GM20431 (cell line): ENCODE measurements around the gene ARHGAP10.
"Not testable (repeated sequence)": the region's sequence is repeated elsewhere in the genome, so short reads cannot be mapped to it uniquely, and the experiment has no call there.

Source experiments
- in situ Hi-C: fragments of 300-500 bp; cut with MseI, MboI; formaldehyde crosslinking; loops from one replicate; pipeline ENCODE4 v1.15.0; 2020; ENCODE audit warnings: low sequenced_read_pairs; ENCODE audit not compliant: unreplicated experiment

ARHGAP10 gene

DNA sequence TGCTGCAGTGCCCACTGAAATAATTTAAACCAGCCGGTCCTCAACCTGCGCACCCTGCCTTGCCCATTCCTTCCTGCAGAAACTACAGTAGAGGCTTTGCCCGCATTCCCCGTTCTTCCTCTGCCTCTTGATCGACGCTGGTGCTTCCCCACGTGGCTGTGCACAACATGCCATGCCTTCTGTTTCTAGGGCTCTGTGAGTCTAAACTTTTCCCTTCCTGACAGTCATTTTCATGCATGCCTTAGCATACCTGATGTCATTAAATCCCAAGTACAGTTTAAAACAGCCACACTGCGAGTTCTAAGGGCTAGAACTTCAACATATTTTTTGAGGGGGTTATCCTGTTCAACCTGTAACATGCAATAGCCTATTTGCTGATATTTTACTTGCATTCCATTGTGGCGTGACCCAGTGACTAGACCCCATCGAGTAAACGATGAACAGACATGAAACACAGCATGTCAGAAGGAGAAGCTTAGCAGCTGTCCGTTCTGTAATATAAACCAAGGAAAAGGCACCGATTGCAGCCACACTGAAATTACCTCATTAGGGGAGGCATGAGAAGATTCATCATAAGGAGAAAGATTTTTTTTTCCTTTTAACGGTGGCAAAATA is 232.5 kb downstream of the ARHGAP10 start:
- in situ Hi-C loops, result no loop called here

DNA sequence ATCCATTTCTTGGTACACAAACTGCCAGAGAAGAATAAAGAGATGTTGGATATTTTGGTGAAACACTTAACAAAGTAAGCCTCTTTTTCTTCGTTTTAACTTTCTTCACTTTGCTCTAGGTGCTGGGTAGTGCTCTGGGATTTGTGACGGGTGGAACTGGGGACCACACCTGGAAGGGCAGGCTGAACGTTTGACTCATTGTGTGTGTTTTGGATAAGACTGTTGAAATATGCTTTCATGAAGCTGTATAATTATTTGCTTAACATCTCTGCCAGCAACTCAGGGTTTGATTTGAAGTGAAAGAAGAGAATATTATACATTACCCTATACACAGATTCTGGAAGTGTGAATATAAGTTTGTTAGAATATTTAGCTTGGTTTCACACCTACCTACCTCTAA is 233.2 kb downstream of the ARHGAP10 start:
- in situ Hi-C loops, result no loop called here

DNA sequence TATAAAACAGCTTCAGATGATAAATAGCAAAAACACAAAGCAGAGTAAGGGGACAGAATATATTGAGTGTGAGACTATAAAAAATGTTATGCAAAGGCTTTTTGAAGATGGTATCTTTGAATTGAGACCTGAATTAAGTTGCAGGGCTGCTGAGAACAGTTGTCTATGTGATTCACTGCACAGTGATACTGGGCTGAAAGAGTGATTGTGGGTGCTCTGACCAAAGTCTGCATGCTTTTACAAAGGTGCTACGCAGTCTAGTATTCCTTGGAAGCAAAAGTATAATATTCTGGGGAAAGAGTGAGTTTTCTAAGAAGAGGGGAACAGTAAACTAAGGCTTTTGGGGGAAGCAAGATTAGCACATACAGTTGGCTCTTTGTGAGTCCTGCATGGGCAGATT is 234.0 kb downstream of the ARHGAP10 start:
- in situ Hi-C loops, result no loop called here

DNA sequence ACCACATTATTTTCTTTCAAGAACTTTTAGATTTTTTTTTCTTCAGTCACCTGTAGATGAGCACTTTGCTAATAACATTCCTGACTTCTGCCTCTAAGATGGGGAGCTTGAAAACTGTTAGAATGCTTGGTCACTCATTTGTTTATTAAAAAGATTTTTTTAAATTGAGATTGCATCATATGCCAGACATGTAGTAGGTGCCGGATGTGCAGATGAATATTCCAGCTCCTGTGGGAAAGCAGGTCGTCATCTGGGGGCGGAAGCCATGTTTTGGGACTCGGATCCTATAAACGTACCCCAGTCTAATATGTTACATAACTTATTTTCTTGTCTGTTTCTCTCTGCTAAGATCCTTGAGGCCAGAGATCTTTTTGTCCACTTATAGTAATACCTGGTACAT is 236.8 kb downstream of the ARHGAP10 start:
- in situ Hi-C loops, result no loop called here

DNA sequence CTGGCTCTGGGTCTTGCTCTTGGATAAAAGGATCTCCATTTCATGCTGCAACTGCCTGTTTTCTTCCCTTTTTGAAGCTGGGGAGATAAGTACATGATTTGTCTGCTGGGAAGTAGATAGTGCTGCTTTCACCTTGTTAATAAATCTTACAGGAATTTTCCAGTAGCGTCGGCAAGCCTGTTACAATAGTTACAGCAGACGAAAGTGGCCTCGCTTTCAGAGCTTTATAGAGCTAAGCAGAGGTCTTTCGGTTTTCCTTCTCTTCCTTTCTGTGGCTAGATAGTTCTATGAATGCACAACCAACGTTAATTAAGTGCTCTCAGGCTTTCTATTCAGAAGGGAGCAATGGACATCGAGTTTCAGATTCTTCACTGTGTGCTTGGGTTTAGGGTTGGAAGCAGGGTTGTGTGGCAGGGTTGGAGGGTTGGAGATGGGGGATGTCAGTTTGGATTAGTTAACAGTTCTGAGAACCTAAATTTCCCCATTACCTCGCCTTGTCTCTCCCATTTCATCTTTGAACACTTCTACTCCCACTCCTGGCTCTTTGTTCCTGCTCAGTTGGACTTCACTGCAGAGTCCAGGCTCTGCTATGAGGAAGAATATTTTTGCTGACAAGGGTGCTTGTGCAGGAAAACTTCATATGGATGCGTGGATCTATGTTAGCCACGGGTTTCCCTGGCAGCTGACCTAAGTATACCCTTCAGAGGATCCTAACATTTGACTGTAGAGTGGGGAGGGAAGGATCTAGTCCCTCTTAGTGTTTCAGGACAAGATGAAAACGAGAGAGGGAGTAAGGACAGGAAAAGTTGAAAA is 237.9 kb downstream of the ARHGAP10 start:
- in situ Hi-C loops, result no loop called here

DNA sequence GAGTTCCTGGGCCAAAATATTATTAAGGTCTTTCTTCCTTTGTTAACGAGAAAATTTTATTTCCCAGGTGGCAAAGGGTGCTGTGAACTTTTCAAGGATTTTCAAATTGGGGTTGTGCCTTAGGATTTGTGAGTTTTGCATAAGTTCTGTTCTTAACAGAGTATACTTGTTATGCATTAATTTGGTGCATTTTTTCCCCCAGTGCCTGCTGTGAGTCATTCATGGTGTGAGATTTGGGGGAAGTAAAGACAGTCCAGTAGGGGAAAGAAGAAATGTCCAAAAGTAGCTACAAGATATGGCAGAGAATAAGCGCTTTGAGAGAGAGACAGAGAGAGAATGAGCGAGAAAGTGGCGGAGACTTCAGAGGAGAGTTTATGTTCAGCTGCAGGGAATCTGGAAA is 239.2 kb downstream of the ARHGAP10 start:
- in situ Hi-C loops, result no loop called here

DNA sequence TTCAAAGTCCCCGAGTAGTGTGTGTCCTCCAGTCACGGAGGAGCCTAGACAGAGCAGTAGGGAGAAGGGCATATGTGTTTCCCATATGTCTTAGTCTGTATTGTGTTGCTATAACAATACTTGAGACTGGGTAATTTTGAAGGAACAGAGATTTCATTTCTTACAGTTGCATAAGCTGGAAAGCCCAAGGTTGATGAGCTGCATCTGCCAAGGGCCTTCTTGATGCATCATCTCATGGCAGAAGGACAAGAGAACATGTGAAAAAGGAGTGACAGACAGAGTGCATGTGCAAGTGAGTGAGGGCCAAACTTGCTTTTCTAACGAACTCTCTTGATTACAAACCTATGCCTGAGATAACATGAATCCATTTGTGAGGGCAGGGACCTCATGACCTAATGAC is 243.4 kb downstream of the ARHGAP10 start:
- in situ Hi-C loops, result no loop called here

DNA sequence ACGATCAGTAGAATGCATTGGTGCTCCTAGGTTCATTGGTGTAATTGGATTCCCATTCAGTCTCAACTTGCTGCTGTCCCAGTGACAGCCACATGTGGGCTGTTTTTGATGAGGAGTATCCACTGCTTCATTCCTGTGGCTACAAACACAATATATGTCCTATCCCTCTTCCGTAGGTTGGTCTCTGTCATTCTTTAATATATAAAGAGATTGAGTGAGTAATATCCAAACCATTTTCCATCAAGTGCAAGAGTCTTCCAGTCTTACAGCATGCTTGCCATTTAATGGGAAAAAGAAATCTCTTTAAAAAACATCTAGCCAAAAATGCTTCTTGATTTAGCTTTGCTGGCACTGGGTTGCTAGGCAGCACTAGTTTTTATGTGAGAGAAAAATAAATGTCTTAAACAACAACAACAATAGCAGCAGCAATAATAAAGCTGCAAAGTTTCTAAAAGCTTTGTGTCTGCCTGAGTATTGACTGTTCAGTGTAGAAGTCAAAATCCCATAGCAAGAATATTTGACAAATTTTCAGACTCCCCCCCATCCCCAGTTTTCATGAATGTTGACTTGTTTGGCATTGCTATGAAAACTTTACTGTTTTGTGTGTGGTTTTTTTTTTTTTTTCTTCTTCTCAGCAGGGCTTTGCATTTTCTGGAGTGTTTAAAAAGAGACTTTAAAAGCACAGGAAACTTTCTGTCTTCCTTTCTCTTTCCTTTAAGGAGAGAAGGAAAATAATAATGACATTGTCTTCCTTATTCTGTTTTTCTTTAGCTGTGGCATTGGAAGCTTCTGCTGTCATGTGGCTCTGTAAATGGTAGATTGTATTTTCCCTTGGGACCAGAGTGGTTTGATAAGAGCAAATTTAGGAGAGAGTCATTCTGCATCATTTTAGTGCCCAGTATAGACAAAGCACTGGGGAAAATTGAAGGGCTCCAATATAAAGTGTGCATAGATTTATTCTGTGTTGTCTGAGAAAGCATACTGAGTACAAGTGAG is 244.3 kb downstream of the ARHGAP10 start:
- in situ Hi-C loops, result no loop called here

DNA sequence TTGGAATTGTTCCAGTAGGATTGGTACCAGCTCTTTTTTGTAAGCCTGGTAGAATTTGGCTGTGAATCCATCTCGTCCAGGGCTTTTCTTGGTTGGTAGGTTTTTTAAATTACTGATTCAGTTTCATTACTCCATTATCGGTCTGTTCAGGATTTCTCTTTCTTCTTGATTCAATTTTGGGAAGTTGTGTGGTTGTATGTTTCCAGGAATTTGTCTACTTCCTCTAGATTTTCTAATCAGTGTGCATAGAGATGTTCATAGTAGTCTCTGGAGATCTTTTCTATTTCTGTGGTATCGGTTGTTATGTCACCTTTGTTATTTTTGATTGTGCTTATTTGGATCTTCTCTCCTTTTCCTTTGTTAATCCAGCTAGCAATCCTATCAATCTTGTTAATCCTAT is 248.7 kb downstream of the ARHGAP10 start:
- in situ Hi-C loops, result no loop called here

DNA sequence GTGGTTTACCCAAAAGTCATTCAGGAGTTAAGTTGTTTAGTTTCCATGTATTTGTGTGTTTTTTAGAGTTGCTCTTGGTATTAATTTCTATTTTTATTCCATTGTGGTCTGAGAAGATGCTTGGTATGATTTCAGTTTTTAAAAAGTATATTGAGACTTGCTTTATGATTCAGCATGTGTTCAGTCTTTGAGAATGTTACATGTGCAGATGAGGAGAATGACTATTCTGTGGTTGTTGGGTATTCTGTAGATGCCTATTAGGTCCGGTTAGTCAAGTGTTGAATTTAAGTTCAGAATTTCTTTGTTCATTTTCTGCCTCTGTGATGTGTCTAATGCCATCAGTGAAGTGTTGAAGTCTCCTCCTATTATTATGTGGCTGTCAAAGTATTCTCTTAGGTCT is 249.4 kb downstream of the ARHGAP10 start:
- in situ Hi-C loops, result no loop called here

DNA sequence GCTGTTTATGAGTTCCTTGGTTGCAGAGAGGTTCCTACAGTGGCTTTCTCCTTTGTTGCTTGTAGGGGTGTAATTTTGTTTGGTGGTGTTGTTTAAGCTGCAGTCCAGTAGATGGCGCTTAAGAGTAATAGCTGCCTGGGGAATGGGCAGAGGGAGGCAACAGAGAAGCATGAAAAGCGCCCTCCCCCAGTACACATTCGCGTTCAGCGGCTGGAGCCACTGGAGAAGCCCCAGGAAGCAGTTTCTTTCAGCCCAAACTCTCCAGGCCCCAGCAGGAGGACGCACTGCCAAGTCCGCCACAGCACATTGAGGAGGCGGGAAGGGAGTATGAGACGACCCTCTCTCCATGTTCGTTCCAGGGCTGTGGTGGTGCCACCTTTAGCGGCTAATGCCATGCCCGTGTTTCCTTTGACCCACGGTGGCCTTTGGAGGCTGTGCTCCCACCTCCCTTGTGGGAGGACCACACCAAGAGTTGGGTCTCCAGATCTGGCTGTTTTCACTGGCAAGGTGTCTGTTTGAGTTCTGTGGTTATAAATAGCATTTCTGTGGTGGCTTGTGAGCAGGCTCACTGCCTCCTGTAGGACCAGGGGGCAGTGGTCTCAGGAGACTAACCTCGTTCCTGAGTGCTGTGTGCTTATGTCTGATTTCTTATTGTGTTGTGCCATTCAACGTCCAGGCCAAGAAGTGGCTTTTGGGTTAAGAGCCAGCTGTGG is 252.3 kb downstream of the ARHGAP10 start:
- in situ Hi-C loops, result no loop called here

DNA sequence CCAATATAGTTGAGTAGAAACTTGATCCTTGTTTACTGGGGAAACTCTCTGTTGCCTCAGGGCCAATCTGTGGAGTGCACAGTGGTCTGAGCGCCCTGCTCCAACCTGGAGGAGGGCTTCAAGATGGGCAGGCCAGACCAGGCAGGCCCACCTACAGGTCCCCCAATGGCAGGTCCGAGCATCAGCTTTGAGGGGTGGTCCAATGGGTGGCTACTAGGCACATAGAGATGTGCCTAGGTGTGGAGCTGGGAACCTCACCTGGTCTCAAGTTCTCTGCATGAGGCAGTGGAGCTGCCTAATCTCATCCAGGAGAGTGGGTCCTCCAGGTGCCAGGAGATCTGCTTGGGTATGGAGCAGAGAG is 252.9 kb downstream of the ARHGAP10 start:
- in situ Hi-C loops, result no loop called here

DNA sequence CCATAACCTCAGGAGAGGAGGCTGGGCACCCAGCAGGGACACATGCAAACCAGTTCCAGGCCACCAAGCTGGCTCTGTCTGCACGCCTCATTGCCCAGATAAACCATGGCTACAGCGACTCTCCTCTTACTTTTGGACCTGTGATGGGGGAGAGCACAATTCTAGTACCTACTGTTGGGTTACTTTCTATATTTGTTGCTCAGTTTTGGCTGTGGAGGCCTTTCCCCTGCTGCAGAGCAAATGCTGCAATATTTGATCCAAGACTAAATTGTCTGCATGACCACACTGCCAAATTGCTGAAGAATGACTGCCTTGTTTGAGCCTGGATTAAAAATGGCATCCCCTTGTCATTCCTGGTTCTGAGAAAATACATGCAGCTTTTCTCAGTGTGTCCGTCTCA is 253.5 kb downstream of the ARHGAP10 start:
- in situ Hi-C loops, result no loop called here

DNA sequence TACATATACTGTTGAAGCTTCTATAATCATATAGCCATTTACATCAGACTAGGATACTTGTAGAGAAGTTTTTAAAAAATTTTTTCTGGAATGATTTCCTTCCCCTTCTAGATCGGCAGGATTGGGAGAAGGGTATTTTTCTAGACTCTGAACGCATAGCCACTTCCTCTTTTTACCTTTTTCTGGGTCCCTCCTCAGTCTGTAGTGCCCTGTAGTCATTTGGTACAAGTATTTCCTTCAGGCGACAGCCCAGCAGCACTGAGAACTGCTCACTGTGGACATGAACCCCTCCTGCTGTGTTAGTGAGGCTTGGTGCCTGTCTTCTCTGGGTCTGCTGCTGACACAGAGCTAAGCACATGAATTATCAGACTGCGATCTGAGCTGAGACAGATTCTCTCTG is 255.4 kb downstream of the ARHGAP10 start:
- in situ Hi-C loops, result no loop called here

DNA sequence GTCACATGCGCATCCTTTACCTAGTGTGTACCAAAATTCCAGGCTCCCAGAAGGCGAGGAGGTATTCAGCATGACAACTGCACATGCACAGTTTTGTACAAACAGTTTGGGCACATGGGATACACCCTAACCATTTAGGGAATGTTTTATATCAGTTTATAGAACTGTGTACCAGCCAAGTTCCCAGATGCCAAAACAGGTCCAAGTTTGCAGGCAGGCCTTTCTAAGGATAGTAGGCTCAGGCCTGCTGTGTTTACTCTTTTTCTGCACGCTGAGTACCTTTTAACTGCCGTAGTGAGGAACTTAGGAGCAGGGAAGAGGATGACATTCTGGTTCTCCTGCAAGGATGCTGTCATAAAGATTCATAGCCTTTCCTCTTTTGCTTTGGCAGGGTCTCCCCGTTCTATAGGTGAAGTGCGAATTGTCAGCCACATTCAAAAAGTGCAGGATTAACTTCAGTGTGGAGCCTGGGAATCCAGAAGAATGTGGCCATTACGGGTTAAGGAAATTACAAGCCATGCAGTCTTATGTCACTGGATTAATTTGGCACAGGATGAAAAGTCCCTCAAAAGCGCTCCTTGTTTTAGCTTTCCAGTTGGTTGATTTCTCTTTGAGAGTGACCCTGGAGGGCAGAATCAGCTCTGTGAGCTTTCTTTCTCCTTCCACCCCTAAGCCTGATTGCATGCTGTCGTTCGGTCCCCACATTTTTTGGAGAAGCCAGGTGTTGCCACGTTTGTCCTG is 259.8 kb downstream of the ARHGAP10 start:
- in situ Hi-C loops, result no loop called here

DNA sequence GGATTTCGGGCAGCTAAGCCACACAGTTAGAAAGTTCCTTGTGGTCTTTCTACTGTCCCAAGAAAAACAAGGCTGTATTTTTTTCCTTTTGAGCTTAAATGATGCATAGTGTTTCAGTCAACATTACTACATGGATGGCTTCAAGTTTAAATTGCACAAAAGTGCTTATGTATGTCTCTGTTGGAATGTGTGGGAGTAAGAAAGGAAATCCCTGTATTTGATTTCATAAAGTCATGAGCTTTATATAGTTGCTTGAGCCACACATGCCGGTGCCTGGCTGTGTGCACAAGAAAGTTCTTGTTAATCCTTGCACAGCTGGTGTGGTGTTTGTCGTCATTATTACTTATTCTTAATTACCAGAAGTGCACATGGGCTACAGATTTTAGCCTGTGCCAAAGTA is 262.2 kb downstream of the ARHGAP10 start:
- in situ Hi-C loops, result no loop called here

DNA sequence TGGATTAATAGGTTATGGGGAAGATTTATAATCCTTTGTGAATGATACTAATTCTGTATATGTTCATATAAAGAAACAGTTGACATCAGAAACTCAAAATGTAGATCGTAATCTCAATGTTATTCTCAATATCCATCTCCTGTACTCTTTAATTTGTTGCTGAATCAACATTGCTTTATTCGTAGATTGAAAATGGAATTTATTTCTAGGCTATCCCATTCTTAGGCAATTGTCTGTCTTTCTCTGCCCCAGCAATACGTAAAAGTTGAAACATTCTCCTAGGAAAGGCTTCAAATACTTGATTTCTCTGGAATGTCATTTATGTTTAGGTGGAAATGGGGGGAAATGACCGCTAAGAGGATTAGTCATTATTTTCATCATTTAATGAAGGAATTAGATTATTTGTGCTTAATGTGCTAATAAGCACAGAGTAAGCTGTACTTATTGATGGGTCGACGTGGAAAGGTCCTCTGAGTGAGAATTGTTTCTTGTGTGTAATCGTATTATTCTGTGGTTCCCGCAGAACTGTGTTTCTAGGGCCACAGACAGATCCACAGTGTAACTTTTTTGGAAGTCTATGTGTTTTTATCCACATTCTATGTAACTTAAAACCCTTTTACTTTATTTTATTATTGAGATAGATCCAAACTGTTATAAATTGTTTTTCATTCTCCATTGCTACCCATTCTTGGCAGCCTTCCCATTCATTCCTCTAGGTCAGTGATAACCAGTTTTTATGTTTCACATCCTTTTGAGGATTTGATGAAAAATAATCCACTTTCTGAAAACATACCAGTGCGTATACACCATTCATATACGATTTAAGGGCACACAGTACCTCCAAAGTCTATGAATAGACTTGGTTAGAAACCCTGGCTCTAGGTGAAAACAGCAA is 262.9 kb downstream of the ARHGAP10 start:
- in situ Hi-C loops, result no loop called here

DNA sequence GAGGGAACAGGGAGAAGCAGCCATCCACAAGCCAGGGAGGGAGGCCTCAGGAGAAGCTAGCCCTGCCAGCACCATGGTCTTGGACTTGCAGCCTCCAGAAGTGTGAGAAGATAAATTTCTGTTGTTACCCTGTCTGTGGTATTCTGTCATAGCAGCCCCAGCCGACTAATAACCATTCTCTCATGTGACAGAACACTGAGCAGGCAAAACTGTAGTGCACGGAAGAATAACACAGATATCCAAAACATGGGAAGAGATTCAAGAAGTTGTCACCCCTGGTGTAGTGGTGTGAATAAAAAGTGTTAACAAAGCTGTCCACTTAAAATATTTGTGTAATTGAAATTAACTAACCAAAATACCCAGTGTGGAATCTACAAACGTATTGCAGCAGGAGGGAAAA is 265.0 kb downstream of the ARHGAP10 start:
- in situ Hi-C loops, result no loop called here

DNA sequence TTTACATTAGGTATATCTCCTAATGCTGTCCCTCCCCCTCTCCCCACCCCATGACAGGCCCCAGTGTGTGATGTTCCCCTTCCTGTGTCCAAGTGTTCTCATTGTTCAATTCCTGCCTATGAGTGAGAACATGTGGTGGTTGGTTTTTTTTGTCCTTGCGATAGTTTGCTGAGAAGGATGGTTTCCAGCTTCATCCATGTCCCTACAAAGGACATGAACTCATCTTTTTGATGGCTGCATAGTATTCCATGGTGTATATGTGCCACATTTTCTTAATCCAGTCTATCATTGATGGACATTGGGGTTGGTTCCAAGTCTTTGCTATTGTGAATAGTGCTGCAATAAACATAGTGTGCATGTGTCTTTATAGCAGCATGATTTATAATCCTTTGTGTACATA is 268.1 kb downstream of the ARHGAP10 start:
- in situ Hi-C loops, result not testable (repeated sequence)
